Prostate gland (tissue), 2 donors: ENCODE results near the gene HIVEP3.

Source experiments
- CTCF ChIP-seq, 4 experiments: fragments of 200-600 bp in 2 of 4; fragments of 450-650 bp in 2 of 4; sonication (generic) in 2 of 4; IDR thresholded peaks; 1 replicate in 3 of 4; 2 replicates in 1 of 4; pipeline ENCODE4 v1.5.1; 2016 to 2019; ENCODE audit warnings: antibody characterized with exemption in 4 of 4, mild to moderate bottlenecking in 2 of 4, moderate library complexity in 2 of 4
- POLR2AphosphoS5 ChIP-seq: sonication (generic); formaldehyde crosslinking; IDR thresholded peaks from one replicate; pipeline ENCODE4 v1.6.1; 2017; ENCODE audit warnings: antibody characterized with exemption

GRCh38 chr1:41614818-41615217 lies 303.9 kb downstream of the HIVEP3 start:
- TF ChIP-seq POLR2AphosphoS5 (no peak), CTCF (IDR thresholded peaks at IDR 0.05) (no peak)
